GF-D8 (cell line): ENCODE measurements around the gene TBC1D8.
"Not testable (repeated sequence)": the region's sequence is repeated elsewhere in the genome, so short reads cannot be mapped to it uniquely, and the experiment has no call there.

ENCODE experiments used
- DNase-seq: peaks from one replicate; lab custom pipeline; 2025; lab: John Stamatoyannopoulos, UW

TBC1D8 gene

DNA sequence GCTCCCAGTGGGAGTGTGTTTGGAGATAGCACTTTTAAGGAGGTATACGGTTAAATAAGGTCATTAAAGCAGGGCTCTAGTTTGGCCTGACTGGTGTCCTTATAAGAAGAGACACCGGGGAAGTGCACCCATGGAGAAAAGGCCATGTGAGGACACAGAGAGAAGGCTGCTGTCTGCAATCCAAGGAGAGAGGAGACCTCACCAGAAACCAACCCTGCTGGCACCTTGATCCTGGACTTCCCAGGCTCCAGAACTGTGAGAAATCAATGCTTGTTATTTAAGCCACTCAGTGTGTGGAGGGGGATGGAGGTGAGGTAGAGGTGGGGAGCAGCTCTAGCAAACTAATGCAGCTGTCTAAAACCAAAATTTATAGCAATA lies 87.1 kb downstream of the TBC1D8 start:
- DNase-seq: no peak

DNA sequence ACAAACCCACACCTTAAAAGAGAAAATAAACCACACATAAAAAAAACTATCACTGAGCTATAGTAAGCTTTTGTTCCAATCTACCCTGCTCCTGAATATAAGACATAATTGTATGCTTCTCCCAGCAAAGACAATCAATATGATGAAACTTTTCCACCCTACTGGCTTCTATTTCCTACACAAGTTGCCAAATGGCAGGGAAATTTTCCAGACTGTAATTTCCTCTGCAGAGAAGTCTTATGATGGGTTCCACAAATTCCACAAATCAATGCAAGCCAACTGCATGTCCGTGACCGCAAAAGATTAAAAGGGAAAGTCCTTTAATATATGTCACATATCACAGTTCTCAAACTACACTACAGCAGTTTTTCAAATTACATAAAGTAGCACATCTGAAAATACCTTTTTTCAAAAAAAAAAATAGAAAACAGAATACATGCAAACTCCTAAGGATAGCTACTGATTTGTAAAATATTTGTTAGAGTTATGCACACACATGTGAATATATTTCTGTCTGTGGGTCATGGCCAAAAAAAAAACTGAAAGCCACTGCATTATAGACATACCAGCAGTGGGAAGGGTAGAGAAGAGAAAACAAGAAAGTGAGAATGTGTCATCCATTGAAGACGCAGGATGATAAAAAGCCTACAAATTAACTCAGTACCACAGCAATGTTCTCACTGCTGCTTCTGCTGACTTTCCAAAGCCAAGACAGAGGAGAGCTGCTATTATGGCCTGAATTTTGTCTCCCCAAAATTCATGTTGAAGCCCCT lies 87.6 kb downstream of the TBC1D8 start:
- no peak for DNase-seq

DNA sequence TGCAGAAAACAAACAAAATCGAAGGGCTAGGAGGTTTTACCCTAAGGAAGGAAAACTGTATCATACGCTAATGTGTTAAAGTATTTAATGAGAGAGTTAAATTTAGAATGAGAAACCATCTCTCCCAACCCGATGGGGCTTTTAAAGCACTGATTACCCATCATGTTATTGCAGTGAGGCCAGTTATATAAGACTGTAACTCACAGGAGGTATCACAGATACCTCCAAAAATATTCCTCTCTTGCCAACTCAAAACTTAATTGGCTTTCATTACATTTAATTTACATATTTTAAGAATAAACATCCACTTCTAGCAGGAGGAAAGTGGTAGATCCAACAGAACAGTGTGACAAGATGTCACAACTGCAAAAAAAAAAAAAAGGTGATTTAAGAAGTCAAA lies 92.8 kb downstream of the TBC1D8 start:
- DNase-seq: no peak

DNA sequence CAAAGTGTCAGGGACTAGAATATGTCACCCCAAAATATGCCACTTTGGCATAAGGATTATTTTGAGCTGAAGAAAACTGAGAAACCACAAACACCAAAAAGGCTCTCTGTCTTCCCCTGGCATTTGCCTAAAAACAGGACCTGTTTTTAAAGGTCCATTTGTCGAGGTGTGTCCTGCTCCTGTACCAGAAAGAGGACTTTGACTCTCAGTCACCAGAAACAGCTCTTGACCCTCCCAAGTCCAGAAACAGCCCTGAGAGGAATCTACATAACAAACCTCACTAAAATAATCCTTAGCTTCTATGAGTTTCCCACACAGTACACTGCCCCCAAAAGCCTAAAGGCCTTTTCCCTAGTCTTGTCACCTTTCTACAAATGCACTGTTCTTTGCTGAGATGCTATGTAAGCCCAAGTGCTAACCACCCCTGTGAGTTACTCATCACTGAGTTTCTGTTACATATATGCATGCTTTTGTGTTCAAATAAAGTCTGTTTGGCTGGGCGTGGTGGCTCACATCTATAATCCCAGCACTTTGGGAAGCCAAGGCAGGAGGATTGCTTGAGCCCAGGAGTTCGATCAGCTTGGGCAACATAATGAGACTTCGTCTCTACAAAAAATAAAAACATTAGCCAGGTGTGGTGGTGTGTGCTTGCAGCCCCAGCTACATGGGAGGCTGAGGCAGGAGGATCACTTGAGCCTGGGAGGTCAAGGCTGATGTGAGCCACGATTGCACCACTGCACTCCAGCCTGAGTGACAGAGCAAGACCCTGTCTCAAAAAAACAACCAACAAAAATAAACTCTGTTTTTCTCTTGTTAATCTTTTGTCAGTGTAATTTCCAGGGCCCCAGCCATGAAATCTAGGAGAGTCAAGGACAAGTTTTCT lies 93.9 kb downstream of the TBC1D8 start:
- DNase-seq: no peak

DNA sequence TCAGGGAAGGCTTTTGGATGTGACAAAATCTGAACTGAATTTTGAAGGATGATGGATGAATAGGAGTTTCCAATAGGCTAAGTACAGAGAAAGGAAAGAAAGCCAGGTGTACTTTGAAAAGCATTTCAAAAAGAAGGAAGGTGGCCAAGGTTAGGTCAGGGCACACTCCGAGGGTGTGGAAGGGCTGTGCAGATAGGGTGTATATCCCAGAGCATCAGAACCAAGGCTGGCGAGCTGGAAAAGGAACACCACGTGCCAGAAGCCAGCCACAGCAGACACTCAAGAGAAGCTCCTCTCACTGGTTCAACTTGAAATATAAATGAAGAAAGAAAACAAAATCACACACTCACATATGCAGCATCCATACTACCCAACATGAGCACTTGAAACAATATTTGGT lies 98.1 kb downstream of the TBC1D8 start:
- no peak for DNase-seq

DNA sequence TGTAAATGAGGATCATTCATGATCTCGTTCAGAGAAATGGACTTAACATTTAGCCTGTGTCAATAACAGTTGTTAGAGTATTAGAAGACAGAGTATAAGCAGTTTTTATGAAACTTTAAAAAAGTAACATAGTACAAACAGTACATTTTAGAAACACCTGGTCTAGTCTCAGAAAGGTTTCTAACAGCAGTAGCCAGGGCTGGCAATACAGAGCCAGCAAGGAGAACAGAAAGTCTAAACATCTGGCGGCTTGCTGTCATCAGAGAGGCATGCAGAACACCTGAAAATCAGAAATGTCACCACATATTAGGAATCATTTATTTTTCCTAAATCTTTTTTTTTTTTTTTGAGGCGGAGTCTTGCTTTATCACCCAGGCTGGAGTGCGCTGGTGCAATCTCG lies 99.0 kb downstream of the TBC1D8 start:
- no peak for DNase-seq

DNA sequence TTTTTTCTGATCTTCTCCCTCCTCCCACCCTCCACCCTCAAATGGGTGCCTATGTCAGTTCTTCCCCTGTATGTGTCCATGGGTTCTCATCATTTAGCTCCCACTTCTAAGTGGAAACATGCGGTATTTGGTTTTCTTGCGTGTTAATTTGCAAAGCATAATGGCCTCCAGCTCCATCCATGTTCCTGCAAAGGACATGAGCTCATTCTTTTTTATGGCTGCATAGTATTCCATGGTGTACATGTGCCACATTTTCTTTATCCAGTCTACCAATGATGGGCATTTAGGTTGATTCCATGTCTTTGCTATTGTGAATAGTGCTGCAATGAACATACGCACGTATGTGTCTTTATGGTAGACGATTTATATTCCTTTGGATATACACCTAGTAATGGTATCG lies 100.3 kb downstream of the TBC1D8 start:
- DNase-seq: not testable (repeated sequence)

DNA sequence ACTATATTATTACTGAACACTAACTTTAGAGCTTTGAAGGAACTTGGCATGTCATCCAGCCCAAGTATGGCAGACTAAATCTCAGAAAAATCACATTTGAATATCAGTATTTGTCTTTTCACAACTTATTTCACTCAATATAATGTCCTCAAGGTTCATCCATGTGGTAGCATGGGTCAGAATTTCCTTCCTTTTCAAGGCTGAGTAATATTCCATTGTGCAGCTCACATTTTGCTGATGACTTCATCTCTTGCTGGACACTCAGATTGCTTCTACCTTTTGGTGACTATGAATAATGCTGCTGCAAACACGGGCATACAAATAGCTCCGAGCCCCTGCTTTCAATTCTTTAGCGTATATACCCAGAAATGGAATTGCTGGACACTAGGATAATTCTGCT lies 102.4 kb downstream of the TBC1D8 start:
- DNase-seq: no peak

DNA sequence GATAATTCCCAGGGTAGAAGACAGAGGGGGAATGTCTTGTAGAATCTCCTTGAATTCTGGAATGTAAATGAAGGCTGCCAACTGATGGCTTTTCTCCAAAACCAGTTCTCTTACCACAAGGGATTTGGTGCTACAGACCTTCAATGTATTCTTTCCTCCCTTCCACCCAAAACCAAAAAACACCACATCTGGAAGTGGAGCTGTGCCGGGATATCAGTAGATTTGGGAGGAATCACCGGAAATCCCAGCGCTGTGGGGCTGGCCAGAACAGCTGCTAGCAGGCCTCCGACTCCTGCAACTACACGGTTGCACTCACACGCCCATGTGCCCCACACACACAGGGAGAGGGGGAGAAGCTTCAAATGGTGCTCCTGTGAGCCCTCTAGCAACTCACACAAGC lies 103.4 kb downstream of the TBC1D8 start:
- no peak for DNase-seq

DNA sequence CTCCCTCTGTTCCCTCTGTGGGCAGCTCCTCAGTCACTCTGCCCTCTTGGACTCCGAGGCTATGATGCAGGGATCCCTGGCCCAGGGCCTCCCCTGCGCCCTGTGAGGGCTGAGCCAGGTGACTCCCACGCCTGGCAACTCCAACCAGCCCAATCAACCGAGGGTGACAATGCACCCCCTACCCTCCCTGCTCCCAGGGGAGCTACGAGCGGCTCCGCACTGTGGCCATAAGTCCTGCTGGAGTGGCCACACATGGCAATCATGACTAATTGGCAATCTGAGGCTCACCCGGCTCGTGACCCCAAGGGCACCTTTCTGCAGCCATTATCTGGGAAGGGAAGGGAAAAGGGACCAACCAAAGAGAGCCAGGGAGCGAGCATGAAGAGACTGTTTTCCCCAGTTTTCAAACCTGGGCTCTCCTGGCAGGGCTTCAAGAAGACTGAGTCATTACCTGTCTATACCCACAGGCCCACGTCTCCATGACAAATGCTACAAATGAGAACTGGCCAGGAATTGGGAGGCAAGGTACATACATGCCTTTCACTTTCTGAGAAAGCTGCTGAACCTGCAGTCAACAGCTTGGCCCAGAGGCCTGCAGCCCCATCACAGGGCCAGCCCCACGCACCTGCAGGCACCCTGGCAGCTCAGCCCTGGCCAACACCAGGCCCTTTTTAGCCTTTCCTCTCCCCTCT lies 104.0 kb downstream of the TBC1D8 start:
- no peak for DNase-seq

DNA sequence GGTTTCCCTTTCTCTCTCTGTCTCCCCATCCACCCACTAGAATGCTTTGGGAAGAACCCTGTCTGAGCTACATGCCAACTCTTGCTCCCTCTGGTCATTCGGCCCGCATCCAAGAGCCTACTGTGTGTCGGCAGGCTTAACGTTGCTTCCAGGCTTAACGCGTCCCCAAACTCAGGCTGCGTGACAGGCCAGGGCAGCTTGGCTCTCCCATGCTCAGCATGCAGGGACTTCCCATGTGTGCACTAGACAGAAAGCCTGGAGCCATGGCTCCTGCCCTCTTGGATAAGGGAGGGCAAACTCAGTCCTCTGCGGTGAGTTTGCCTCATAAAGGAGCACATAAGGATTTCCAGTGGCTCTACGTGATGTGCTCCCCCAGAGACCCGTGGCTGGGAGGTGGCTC lies 105.9 kb downstream of the TBC1D8 start:
- no peak for DNase-seq

DNA sequence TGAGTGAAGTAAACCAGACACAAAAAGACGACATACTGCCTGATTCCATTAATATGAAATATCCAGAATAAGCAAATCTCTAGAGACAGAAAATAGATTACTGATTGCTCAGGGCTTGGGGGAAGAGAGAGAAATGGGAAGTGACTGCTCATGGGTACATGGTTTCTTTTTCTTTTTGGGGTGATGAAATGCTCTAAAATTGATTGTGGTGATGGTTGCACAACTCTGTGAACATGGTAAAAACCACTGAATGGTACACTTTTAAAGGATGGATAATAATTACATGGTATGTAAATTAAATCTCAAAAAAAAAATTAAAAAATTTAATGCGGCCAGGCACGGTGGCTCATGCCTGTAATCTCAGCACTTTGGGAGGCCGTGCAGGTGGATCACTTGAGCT lies 109.8 kb downstream of the TBC1D8 start:
- no peak for DNase-seq

DNA sequence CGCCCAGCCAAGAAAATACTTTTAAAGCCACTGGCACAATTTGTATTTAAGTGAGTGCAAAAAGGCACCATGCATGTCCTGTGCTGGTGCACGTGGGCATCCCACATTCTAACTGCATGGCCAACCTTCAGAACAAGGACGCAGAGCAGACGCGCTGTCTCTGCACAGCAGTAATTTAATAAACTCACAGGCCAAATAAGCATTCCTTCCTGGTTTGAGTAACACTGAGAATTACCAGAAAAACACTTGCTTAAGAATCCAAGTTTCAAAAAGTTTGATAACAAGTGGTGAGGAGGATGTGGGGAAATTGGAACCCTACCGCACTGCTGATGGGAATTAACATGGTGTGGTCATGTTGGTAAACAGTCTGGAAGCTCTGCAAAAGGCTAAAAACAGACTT lies 110.4 kb downstream of the TBC1D8 start:
- DNase-seq: no peak

DNA sequence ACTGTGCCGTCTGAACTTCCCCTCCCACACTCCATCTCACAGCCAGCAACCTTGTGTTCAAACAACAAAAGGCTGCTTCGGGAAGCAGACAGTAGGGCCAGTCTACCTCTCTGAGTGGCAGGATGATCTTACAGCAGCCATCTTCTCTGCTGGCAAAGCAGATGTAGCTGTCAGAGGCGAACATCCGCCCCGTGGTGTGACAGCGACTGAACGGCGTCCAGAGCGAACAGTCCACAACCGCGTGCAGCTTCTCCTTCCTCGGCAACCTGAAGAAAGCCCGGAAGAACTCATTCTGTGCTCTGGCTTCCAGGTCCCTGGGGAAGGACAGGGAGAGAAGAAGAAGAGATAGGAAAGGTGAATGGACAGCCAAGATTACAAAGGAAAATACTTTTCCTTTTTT lies 111.1 kb downstream of the TBC1D8 start:
- no peak for DNase-seq

DNA sequence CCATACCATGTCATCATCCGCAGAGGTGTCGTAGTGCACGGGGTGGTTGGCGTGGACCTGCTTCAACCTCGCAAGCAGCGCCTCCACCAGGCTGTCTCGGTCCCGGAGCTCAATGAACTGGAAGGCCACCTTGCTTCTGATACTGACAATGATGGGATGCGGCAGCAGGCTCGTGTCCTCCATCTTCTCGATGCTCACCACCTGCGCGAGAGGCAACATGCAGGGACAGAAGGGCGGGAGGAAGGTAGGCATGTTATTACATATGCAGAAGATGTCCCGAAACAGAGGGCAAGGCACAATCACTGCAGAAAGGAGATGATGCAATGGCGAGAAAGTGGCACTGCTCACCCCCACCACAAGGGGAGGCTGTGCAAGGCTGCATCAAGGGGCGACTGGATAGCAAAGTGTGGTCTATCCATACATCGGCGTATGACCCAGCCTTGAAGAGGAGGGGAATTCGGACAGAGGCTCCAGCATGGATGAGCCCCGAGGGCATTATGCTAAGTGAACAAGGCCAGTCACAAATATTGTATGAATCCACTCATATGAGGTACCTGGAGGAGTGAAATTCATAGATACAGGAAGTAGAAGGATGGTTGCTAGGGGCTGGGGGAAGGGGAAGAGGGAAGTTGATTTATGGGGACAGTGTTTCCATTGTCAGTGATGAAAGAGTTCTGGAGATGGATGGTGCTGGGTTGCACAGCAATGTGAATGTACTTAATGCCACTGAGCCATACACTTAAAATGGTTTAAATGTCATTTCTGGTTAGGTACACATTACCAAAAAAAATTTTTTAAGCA lies 112.5 kb downstream of the TBC1D8 start:
- DNase-seq: no peak

DNA sequence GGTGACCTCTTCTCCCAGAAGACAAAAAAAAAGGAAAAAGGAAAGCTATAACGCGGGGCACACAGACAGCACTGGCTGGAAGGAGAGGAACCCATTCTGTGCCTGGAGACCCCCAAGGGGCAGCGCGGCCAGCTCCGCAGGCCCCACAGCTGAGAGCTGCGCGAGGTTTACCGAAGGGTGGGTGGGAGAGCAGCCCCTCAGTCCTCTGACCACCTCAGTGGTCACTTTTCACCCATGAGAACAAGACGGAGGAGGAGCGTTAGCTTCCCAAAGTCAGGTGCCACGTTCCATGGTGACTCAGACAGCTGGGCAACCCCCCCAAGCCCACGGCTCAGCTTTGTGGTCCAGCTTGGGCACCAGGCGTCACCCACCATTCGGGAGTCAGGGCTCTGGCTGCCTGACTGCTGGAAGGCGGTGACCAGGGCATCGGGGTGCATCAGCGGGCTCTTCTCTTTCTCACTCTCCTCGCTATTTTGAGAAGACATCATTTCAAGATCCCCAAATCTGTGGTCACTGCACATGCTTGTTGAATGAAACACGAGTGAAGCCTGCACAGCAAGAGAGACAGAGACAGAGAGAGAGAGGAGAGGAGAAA lies 113.9 kb downstream of the TBC1D8 start:
- DNase-seq: no peak

DNA sequence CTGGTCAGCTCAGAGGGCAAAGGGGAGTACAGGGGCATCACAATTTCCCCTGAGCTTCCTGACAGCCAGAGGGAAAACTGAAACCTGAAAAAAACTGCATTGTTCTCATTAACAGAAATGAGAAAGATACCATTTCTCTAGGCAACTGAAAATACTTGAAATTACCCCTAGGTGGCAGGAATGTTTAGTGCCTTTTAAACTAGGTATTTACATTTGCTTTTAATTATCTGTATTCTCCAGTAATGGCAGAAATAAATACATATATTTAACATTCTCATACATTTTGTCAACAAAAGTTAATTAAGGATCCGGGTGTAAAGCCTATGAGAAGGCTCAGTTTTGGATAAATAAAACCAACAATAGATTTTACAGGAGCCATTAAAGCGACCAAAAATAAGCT lies 114.6 kb downstream of the TBC1D8 start:
- DNase-seq: no peak

DNA sequence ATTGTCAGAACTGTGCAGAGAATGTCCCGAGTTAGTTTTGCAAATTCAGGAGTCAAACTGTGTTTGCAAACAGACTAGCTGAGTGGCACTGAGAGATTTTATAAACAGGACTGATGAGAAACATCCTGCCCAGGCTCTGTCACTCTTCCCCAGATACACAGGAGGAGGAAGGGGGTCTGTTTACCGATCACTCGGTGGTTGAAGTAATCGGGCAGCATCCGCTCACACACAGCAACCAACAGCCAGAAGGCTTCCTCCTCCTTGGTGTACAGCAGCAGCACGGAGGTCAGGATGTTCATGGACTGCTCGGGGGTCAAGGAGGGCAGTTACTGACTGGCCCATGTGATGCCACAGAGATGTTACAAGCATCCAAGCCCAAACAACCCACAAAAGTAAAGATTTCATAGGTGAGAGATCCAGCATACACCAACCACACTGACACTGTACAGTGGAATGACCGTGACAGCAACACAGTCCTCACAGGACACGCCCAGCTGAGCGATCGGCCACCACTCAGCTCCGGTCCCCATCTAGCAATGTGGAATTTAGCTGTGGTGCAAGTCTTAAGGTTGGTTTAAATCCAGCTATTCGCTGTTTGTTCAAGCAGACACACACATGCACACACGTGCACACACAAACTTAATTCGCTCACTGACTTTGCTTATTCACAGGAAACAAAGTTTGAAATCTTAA lies 119.0 kb downstream of the TBC1D8 start:
- DNase-seq: no peak

DNA sequence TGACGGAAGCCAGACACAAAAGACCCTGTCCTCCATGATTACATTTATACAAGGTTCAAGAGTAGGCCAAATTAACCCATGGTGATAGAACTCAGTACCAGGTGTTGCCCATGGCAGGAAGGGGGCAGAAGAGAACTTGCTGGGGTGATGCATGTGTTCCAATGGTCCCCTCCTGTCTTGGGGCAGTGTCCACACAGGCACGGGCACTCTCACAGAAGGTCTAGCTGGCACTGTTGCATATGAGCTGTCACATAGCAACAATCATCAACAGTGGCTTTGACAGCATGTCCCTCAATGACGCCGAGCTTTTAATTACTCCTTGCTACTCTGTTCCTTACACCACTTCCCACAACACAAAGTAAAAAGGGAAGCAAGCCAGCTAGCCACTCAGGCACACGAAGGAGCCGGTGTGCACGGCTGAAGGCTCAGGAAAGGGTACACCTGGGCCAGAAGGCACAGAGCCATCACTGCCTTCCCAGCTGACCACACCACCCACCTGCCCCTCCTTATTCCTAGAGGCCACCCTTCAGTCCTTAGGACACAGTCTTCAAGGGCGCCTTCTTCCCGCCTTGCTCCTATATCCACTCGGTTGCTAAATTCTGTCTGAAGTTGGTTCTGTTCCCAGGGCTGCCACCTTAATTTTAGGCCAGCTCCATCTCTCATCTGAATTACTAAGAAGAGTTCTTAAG lies 120.2 kb downstream of the TBC1D8 start:
- no peak for DNase-seq

DNA sequence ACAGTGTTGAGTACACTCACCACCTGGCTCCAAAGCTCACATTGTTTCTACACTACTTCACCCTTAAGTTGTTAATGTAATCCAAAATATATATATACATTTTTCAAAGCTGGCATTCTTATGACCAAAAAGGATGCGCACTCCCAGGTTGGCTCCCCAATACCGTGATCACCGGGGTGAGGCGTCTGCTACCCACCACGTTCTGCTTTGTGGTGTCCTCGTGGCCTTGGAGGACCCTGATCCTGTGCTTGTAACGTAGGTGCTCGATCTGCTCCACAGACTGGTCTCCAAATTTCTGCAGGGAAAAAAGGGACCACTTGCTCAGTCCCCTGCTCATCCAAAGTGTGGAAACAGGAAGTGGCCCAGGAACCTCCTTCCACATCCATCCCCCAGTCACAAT lies 123.3 kb downstream of the TBC1D8 start:
- DNase-seq: no peak
